ENCODE measurements around the gene CHRNA4.

CHRNA4 gene

DNA sequence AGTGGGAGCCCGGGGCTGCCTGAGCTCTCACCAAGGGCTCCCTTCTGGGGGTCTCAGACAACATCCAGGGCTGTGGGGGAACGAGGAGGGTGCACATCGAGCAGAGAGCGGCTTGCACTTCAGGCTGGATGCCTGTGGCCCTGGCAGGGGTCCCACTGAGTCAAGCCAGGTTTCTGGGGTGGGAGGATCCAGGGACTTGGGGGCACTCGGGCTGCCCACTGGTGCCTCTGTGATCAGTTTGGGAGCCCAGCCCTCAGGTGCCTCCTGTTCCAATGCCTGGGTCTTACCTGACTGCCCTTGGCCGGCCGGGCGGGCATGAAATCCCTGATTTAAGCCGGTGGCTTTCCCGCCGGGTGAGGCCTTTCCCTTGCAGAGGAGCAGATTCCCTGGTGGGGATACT, 67.7 kb downstream of the CHRNA4 start:
- no peak for TF ChIP-seq POLR2AphosphoS5 (IDR thresholded peaks at IDR 0.05; ENCODE audit: low read depth, low read length)
- TF ChIP-seq, protein P1, sequence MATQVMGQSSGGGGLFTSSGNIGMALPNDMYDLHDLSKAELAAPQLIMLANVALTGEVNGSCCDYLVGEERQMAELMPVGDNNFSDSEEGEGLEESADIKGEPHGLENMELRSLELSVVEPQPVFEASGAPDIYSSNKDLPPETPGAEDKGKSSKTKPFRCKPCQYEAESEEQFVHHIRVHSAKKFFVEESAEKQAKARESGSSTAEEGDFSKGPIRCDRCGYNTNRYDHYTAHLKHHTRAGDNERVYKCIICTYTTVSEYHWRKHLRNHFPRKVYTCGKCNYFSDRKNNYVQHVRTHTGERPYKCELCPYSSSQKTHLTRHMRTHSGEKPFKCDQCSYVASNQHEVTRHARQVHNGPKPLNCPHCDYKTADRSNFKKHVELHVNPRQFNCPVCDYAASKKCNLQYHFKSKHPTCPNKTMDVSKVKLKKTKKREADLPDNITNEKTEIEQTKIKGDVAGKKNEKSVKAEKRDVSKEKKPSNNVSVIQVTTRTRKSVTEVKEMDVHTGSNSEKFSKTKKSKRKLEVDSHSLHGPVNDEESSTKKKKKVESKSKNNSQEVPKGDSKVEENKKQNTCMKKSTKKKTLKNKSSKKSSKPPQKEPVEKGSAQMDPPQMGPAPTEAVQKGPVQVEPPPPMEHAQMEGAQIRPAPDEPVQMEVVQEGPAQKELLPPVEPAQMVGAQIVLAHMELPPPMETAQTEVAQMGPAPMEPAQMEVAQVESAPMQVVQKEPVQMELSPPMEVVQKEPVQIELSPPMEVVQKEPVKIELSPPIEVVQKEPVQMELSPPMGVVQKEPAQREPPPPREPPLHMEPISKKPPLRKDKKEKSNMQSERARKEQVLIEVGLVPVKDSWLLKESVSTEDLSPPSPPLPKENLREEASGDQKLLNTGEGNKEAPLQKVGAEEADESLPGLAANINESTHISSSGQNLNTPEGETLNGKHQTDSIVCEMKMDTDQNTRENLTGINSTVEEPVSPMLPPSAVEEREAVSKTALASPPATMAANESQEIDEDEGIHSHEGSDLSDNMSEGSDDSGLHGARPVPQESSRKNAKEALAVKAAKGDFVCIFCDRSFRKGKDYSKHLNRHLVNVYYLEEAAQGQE (IDR thresholded peaks at IDR 0.05; ENCODE audit: insufficient read depth in 1 of 2, low read depth in 2 of 2, low read length in 2 of 2) = no peak
- TF ChIP-seq TAF1 (IDR thresholded peaks at IDR 0.05; ENCODE audit: borderline replicate concordance, insufficient read depth, low read length) = no peak
- TF ChIP-seq SIN3A (IDR thresholded peaks at IDR 0.05; ENCODE audit: borderline replicate concordance, insufficient read depth, low read length) = no peak
- TF ChIP-seq FOXP2 (optimal IDR thresholded peaks at IDR 0.05; ENCODE audit: borderline replicate concordance, extremely low read depth, extremely low read length, insufficient read depth) = no peak

Measured in PFSK-1 (cell line).